Activated CD4-positive, alpha-beta memory T cell treated with anti-CD3 and anti-CD28 coated beads, Interleukin-2, amount 10 ng/mL, durations not matched to agents 7 days and 5 days (primary cell): ENCODE results near the gene DDI1. TPM values are rescaled to one million over a fixed set of nuclear protein-coding genes. Genes with fewer than 3 reads are reported as not detected.

ENCODE experiments used
- CTCF ChIA-PET: fragments of 350-600 bp; sonication (Branson Sonifier 250); formaldehyde crosslinking; loops from one replicate; lab custom pipeline; 2021; ENCODE audit warnings: antibody characterized with exemption, inconsistent platforms; lab: Charles Lee
- POLR2A ChIA-PET: fragments of 350-600 bp; sonication (Branson Sonifier 250); formaldehyde crosslinking; loops from one replicate; lab custom pipeline; 2021; ENCODE audit warnings: antibody characterized with exemption; lab: Charles Lee
- DNase-seq: peaks from one replicate; pipeline ENCODE4 v3.0.0-alpha.2; 2020
- H3K27ac Mint-ChIP-seq: one replicate; pipeline ENCODE4 v1.8.0; 2021; ENCODE audit warnings: mild to moderate bottlenecking, mixed read lengths
- H3K27me3 Mint-ChIP-seq: one replicate; pipeline ENCODE4 v1.8.0; 2021; ENCODE audit warnings: mixed read lengths
- H3K36me3 Mint-ChIP-seq: one replicate; pipeline ENCODE4 v1.8.0; 2021; ENCODE audit warnings: low read depth, mixed read lengths
- H3K4me1 Mint-ChIP-seq: one replicate; pipeline ENCODE4 v1.8.0; 2021; ENCODE audit warnings: mixed read lengths
- H3K4me3 Mint-ChIP-seq: one replicate; pipeline ENCODE4 v1.8.0; 2021; ENCODE audit warnings: mild to moderate bottlenecking, mixed read lengths
- H3K9me3 Mint-ChIP-seq: one replicate; pipeline ENCODE4 v1.8.0; 2021; ENCODE audit warnings: mixed read lengths
- total RNA-seq, 2 experiments: library from RNA; stranded (reverse); gene quantifications; one replicate each; pipeline ENCODE4 v1.2.3, GENCODE V29; 2021

Gene DDI1
- total RNA-seq, 2 experiments from 2014 or later = not detected

DNA sequence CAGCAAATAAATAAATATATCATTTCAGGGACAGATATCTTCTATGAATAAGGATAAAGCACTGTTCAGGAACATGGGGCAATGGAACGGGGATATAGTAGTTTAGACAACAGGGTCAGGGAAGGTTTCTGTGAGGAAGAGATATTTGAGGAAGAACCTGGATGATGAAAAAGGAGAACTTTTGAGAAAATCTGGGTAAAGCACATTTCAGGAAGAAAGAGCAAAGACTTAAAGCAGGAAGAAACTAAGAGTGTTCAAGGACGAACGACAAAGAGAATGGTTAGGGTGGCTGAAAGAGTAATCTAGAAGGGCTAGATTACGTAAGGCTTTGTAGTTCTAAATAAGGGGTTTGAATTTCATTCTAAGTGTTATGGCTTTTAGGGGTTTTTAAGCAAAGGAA lies 12.7 kb downstream of the DDI1 start:
- ChIA-PET CTCF (no interaction called here), POLR2A (no interaction called here)
- H3K4me3 Mint-ChIP-seq = no peak overlapping the region
- H3K9me3 Mint-ChIP-seq = no peaks in the 10 kb centered on the region
- H3K27me3 Mint-ChIP-seq = no peaks in the 10 kb centered on the region
- H3K4me1 Mint-ChIP-seq = no peaks in the 10 kb centered on the region
- no peak overlapping the region for H3K27ac Mint-ChIP-seq
- no peaks in the 10 kb centered on the region for H3K36me3 Mint-ChIP-seq
- DNase-seq = no peak

DNA sequence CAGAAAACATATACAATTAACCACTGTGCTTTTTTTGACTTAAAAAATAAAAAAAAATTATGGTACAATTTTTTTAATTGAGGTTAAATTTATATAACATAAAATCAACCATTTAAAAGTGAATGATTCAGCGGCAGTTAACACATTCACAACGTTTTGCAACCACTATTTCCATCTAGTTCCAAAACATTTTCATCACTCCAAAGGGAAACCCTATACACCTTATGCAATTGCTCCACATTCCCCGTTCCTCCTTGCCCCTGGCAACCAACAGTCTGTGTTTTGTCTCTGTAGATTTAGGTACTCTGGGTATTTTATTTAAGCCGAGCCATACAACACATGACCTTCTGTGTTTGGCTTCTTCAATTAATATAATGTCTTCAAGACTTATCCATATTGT lies 15.3 kb downstream of the DDI1 start:
- H3K9me3 Mint-ChIP-seq = no peaks in the 10 kb centered on the region
- H3K27ac Mint-ChIP-seq = no peak overlapping the region
- H3K36me3 Mint-ChIP-seq = no peaks in the 10 kb centered on the region
- no peaks in the 10 kb centered on the region for H3K27me3 Mint-ChIP-seq
- no peak overlapping the region for H3K4me3 Mint-ChIP-seq
- CTCF ChIA-PET = no interaction called here
- DNase-seq = no peak
- H3K4me1 Mint-ChIP-seq = no peaks in the 10 kb centered on the region
- POLR2A ChIA-PET = no interaction called here

DNA sequence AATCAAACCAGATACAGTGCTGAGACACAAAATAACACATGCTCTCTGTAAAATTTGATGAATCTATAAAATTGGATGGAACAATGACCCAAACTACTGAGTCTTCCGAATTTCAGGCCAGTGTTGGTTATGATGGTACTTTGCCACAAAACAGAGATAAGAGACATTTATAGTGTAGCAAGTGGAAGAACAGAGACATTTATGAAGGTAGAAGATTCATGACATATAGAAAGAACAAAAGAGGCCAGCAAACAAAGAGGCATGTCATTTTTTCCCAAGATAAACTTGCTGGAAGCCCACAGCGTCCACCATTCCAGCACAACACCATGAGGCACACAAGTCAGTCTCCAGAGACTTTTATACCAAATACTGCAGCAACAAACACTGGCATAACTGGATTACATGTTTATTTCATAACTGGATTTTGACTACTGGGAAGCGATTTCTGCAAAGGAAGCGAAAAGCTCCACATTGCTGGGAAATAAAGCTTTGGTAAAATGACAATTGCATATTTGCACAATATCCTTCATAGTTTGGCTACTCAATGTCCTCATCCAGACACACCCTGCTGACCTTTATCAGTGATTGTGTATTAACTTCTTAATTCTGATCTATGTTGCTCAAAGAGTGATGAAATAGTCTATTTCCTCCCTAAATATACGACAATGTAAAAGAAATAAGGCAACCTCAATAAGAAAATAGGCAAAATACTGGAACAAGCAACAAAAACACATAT lies 17.5 kb downstream of the DDI1 start:
- Mint-ChIP-seq H3K4me1 (no peaks in the 10 kb centered on the region), H3K27me3 (no peaks in the 10 kb centered on the region)

DNA sequence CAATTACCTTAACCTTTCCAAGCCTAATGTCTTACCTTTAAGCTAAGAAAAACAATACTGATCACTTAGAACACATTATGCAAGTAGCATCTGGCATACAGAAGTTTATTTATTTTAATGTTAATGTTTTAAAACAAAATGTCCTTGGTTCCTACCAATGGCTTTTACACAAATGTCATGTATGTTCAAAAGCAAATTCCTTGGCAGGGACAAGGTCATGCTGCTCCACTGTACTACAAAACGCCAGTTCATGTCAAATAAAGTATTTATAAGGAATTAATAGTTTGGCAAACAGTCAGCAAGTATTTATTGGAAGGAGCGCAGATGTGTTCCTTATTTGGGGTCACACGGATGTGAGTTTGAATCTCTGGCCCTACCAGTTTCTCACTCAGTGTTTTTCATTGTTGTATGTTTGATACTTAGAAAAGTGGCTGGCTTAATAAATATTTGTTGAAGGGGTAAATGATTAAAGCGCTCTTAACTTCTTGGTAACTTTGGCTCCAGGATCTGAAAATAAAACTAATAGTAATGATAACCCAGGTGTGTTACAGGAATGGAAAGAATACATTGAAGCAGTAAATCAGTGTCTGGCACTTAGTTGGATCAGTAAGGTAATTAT lies 18.6 kb downstream of the DDI1 start:
- no peaks in the 10 kb centered on the region for H3K27me3 Mint-ChIP-seq
- ChIA-PET CTCF (no interaction called here), POLR2A (no interaction called here)
- DNase-seq = no peak
- no peaks in the 10 kb centered on the region for H3K36me3 Mint-ChIP-seq
- no peaks in the 10 kb centered on the region for H3K9me3 Mint-ChIP-seq
- H3K4me3 Mint-ChIP-seq = no peak overlapping the region
- no peaks in the 10 kb centered on the region for H3K4me1 Mint-ChIP-seq
- no peak overlapping the region for H3K27ac Mint-ChIP-seq

More for the DNA sequence above, 17.5 kb downstream of the DDI1 start:
- H3K4me3 Mint-ChIP-seq = no peak overlapping the region
- H3K27ac Mint-ChIP-seq = no peak overlapping the region
- ChIA-PET CTCF (no interaction called here), POLR2A (no interaction called here)
- no peaks in the 10 kb centered on the region for H3K36me3 Mint-ChIP-seq
- no peaks in the 10 kb centered on the region for H3K9me3 Mint-ChIP-seq
- DNase-seq = no peak

DNA sequence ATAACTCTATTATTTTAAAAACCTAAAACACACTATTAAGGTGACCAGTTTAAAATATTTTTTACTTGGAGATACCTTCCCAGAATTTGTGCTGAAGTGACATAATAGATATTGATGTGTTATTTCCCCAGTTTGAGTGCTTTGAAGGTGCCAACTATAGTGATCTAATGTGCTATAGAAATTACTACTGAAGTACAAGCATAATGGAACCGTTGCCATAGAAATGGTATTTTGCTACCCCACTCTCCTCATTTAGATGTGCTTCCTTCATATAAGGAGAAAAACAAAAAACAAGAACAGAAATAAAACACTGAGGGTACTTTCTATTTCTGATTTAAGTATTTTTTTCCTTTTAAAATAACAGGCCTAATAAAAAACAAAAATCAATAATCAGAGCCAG lies 19.2 kb downstream of the DDI1 start:
- CTCF ChIA-PET = no interaction called here
- no peaks in the 10 kb centered on the region for H3K9me3 Mint-ChIP-seq
- POLR2A ChIA-PET = no interaction called here

DNA sequence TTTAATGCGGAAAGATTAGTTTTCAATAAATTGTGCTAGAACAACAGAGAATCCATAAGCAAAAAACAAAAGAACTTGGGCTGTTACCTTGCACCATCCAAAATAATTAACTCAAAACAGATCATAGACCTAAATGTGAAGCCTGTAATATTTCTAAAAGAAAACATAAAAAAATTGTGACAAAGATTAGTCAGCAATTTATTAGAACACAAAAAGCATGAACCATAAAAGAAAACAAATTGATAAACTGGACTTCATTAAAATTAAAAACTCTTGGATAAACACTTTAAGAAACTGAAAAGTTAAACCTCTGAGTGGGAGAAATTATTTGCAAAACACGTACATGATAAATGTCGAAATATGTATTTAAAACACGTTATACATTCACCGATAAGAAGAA lies 21.5 kb downstream of the DDI1 start:
- H3K27ac Mint-ChIP-seq = no peak overlapping the region
- POLR2A ChIA-PET = no interaction called here
- no peak for DNase-seq
- no peaks in the 10 kb centered on the region for H3K9me3 Mint-ChIP-seq
- H3K4me3 Mint-ChIP-seq = no peak overlapping the region
- no peaks in the 10 kb centered on the region for H3K4me1 Mint-ChIP-seq
- no peaks in the 10 kb centered on the region for H3K27me3 Mint-ChIP-seq
- CTCF ChIA-PET = no interaction called here
- H3K36me3 Mint-ChIP-seq = no peaks in the 10 kb centered on the region

More for the DNA sequence above, 19.2 kb downstream of the DDI1 start:
- Mint-ChIP-seq H3K27ac (no peak overlapping the region), H3K27me3 (no peaks in the 10 kb centered on the region), H3K4me1 (no peaks in the 10 kb centered on the region), H3K36me3 (no peaks in the 10 kb centered on the region), H3K4me3 (no peak overlapping the region)
- DNase-seq = no peak

DNA sequence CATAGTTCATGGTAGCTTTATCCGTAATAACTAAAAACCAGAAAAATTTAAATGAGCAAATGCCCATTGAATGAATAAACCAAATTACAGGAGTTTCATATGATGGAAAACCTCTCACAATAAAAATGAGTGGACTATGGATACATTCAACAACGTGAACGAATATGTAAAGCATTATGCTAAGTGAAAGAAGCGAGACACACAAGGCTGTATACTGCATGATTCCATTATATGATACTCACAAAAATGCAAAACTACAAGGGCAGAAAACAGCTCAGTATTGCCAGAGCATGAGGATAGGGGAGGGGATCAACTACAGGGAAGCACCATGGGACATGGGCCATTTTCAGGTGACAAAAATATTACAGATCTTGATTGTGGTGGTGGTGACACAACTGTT lies 22.2 kb downstream of the DDI1 start:
- H3K4me1 Mint-ChIP-seq = no peaks in the 10 kb centered on the region
- H3K36me3 Mint-ChIP-seq = no peaks in the 10 kb centered on the region
- no peak for DNase-seq
- ChIA-PET CTCF (no interaction called here), POLR2A (no interaction called here)
- no peak overlapping the region for H3K27ac Mint-ChIP-seq
- H3K9me3 Mint-ChIP-seq = no peaks in the 10 kb centered on the region
- H3K4me3 Mint-ChIP-seq = no peak overlapping the region
- H3K27me3 Mint-ChIP-seq = no peaks in the 10 kb centered on the region

DNA sequence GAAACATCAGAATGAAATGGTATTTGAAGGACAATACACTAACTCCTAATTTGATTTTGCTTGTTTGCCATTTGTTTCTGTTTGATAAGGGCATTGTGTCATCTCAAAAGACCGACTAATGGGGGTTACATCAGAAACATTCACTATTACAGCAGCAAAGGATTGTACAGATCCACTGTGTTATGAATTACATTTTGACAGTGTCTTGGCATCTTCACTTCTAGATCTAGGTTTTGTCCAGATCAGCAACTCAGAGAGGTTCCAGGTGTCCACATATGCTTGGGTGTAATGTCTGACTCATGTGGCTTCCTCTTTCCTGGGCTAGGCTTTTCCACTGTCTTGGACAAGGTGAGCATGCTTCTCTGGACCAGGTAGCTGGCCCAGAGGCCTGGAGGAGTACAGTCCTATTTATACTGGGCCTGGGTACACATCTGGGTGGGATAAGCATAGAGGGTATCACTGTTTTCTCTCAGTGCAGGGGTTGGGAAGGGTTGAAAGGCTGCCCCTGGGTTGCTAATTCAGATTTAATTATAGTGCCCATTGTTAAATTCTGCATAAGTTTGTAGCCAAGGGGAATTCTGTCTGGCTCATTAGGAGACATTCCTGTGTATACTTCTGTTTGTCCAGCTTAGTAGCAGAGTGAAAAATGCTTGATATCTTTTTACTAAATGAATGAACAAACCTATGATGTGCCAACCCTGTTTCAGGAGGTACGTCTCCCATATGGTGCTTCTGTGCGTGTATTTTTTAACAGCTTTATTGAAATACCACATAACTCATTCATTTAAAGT lies 23.8 kb downstream of the DDI1 start:
- Mint-ChIP-seq H3K4me1 (no peaks in the 10 kb centered on the region), H3K4me3 (no peak overlapping the region), H3K9me3 (no peaks in the 10 kb centered on the region), H3K36me3 (no peaks in the 10 kb centered on the region), H3K27ac (no peak overlapping the region), H3K27me3 (no peaks in the 10 kb centered on the region)
- no peak for DNase-seq
- ChIA-PET CTCF (no interaction called here), POLR2A (no interaction called here)

DNA sequence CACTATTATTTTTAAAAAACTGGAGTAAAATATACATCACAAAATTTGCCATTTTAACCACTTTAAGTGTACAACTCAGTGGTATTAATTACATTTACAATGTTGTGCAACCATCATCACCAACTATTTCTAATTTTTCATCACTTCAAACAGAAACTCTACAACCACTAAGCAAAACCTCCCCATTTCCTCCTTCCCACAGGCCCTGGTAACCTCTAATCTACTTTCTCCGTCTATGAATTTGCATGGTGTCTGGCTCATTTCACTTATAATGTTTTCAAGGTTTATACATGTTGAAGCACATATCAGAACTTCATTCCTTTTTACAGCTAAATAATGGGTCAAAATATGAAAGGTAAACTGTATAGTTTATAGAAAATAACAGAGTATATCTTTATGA lies 24.4 kb downstream of the DDI1 start:
- Mint-ChIP-seq H3K9me3 (no peaks in the 10 kb centered on the region), H3K27me3 (no peaks in the 10 kb centered on the region), H3K36me3 (no peaks in the 10 kb centered on the region), H3K27ac (no peak overlapping the region), H3K4me1 (no peaks in the 10 kb centered on the region), H3K4me3 (no peak overlapping the region)
- ChIA-PET CTCF (no interaction called here), POLR2A (no interaction called here)
- no peak for DNase-seq

DNA sequence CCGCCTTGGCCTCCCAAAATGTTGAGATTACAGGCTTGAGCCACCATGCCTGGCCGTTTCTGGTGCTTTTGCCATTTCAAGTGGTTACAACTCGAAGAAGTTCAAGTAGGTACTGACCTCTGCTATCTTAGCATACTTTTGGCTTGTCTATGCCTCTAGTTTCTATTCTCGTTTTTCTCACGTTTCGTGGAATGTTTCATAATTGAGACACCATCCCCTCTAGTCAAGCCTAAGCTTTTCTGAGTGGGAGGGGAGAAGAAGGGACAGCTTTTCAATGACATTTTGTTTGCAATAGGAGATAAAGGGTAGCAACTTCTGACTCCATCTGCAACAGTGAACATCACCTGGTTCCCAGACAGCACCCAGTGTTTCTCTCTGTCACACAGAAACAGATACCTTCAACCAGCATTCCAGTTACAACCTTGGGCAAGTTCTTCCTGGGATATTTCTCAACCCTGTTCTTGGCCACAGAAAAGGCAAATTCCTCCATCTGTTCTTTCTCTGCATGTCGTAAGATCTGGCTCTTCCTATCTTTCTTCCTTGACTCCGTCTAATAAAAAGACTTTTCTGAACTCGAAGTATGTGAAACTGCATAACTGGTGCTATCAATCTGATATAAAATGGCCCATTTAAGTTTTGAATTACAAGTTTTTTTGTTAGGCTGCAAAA lies 25.5 kb downstream of the DDI1 start:
- no peak overlapping the region for H3K4me3 Mint-ChIP-seq
- no peaks in the 10 kb centered on the region for H3K27me3 Mint-ChIP-seq
- DNase-seq = no peak
- ChIA-PET CTCF (no interaction called here), POLR2A (interaction anchor here (0.6 kb wide), 1 partner anchor 327 kb away, joined by 3 read pairs; no protein-coding TSS in a partner anchor)
- H3K36me3 Mint-ChIP-seq = no peaks in the 10 kb centered on the region
- no peaks in the 10 kb centered on the region for H3K4me1 Mint-ChIP-seq
- H3K27ac Mint-ChIP-seq = no peak overlapping the region
- no peaks in the 10 kb centered on the region for H3K9me3 Mint-ChIP-seq

DNA sequence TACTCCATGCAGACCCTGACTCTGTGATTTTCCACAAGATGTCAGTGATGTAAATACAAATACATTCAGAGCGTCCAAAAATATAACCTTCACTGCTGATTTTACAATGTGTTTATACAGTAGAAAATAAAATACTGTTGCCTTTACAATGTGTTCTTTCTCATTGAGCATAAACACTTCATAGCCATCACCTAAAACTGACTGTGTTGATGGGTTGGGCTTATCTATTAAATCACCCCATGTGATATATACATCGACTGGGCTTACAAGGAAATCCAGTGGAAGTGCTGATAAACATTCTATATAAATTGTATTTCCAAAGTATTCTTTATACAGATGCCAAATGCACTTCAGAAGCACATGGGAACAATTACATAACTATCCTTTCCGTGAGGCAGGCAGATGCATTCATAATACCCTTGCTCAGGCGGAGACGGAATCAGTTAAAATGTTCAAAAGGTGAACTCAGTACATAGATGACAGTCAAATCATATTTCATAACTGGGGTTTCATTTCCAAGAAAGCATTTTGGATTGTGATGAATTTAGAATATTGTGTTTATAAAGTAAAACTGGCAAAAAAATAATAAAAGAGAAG lies 27.7 kb downstream of the DDI1 start:
- no peak for DNase-seq
- Mint-ChIP-seq H3K9me3 (no peaks in the 10 kb centered on the region), H3K4me3 (no peak overlapping the region), H3K36me3 (no peaks in the 10 kb centered on the region), H3K27ac (no peak overlapping the region), H3K27me3 (no peaks in the 10 kb centered on the region), H3K4me1 (no peaks in the 10 kb centered on the region)
- ChIA-PET POLR2A (no interaction called here), CTCF (no interaction called here)

DNA sequence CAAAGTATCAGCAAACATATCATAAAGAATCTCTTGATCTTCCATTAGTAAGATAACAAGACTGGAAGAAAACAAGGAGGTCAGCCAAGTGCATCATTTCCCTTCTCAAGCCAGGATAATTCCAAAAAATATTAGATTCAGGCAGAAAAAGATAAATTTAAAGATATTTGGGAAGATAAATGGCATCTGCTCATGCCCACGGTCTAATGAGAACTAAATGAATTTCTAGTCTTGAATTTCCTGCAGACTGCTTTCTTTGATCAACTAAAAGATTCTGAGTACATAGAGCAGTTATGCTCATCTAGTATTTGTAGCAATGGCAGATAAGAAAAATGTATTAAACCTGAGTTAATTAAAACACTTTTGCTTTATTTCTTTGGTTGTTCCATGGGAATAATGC lies 31.1 kb downstream of the DDI1 start:
- H3K36me3 Mint-ChIP-seq = no peaks in the 10 kb centered on the region
- no peak overlapping the region for H3K4me3 Mint-ChIP-seq
- no peaks in the 10 kb centered on the region for H3K9me3 Mint-ChIP-seq
- ChIA-PET POLR2A (no interaction called here), CTCF (no interaction called here)
- no peak for DNase-seq
- no peaks in the 10 kb centered on the region for H3K4me1 Mint-ChIP-seq
- H3K27ac Mint-ChIP-seq = no peak overlapping the region
- no peaks in the 10 kb centered on the region for H3K27me3 Mint-ChIP-seq
